ENCODE measurements around the gene TTC39C.

DNA sequence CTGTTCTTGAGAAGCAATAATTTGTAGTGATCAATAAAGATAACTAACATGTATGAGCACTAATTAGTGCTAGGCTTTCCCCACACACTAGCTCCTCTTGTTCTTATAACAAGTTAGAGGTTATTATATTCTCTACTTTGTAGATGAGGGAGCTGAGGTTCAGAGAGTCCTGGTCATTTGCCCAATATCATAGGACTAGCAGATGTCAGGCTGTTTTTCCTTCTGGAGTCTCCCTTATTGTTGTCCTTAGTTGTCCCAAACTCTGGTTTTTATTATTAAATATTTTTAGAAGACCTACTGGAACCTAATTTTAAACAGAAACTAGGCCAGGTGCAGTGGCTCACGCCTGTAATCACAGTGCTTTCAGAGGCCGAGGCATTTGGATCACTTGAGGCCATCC is 16.5 kb upstream of the TTC39C start:
- TF ChIP-seq FOXM1 (IDR thresholded peaks at IDR 0.05; ENCODE audit: borderline replicate concordance, low read depth): no peak
- TF ChIP-seq RAD21 (IDR thresholded peaks at IDR 0.05; ENCODE audit: low read depth): no peak
- TF ChIP-seq EP300 (IDR thresholded peaks at IDR 0.05; ENCODE audit: borderline replicate concordance): no peak
- TF ChIP-seq, protein P1, sequence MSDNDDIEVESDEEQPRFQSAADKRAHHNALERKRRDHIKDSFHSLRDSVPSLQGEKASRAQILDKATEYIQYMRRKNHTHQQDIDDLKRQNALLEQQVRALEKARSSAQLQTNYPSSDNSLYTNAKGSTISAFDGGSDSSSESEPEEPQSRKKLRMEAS (IDR thresholded peaks at IDR 0.05): no peak
- no peak for TF ChIP-seq TAF1 (IDR thresholded peaks at IDR 0.05; ENCODE audit: low read depth)
- TF ChIP-seq CEBPB (IDR thresholded peaks at IDR 0.05): no peak
- TF ChIP-seq YY1 (IDR thresholded peaks at IDR 0.05; ENCODE audit: low read depth): no peak
- TF ChIP-seq USF1 (IDR thresholded peaks at IDR 0.05): no peak
- TF ChIP-seq CREB1 (IDR thresholded peaks at IDR 0.05; ENCODE audit: low read depth): no peak

Data from Ishikawa (cell line).